Brain microvascular endothelial cell (primary cell): ENCODE data around the gene LRRC47.

Experiments used
- DNase-seq: peaks from one replicate; pipeline ENCODE4 v3.0.0-alpha.2; 2020
- H3K27ac ChIP-seq: fragments of 250-450 bp; sonication (Bioruptor Pico); 2 replicates; pipeline ENCODE4 v1.5.1; 2020; ENCODE audit warnings: mild to moderate bottlenecking, moderate library complexity
- H3K27me3 ChIP-seq: fragments of 250-450 bp; sonication (Bioruptor Pico); replicated peaks from 2 replicates; pipeline ENCODE4 v1.5.1; 2020; ENCODE audit warnings: mild to moderate bottlenecking
- H3K36me3 ChIP-seq: fragments of 250-450 bp; sonication (Bioruptor Pico); replicated peaks from 2 replicates; pipeline ENCODE4 v1.5.1; 2020; ENCODE audit warnings: mild to moderate bottlenecking
- H3K4me3 ChIP-seq: 2 replicates; pipeline ENCODE4 v1.5.1; 2011; ENCODE audit warnings: low read depth, mild to moderate bottlenecking, control low read depth, low read length, moderate library complexity
- in situ Hi-C: cut with HindIII; loops from 2 replicates; pipeline ENCODE4 v1.10.0; 2017; ENCODE audit warnings: low sequenced_read_pairs, low pct_ligation_motif_present
- TF ChIP-seq, protein P1 (sequence below): IDR thresholded peaks from 2 replicates; pipeline ENCODE4 v1.5.1; 2011; ENCODE audit warnings: low read depth, mild to moderate bottlenecking, moderate library complexity, low read length, control low read depth, inconsistent platforms; ENCODE audit errors: missing control alignments

The LRRC47 gene

DNA sequence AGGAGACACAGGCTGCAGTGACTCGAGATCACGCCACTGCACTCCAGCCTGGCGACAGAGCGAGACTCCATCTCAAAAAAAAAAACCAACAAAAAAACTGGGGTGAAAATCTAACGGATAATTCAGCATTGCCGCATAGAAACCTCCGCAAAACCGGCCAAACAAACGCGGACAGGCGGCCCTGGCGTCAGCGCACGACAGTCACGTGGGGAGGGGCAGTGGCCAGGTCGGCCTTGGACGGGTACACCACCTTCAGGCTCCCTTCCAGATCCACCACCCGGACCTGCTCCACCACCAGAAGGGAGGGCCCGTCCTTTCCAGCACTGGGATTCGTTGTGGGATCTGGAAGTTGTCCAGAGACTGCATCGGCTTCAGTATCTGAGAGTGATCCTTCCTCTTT lies 15.4 kb downstream of the LRRC47 start:
- TF ChIP-seq, protein P1, sequence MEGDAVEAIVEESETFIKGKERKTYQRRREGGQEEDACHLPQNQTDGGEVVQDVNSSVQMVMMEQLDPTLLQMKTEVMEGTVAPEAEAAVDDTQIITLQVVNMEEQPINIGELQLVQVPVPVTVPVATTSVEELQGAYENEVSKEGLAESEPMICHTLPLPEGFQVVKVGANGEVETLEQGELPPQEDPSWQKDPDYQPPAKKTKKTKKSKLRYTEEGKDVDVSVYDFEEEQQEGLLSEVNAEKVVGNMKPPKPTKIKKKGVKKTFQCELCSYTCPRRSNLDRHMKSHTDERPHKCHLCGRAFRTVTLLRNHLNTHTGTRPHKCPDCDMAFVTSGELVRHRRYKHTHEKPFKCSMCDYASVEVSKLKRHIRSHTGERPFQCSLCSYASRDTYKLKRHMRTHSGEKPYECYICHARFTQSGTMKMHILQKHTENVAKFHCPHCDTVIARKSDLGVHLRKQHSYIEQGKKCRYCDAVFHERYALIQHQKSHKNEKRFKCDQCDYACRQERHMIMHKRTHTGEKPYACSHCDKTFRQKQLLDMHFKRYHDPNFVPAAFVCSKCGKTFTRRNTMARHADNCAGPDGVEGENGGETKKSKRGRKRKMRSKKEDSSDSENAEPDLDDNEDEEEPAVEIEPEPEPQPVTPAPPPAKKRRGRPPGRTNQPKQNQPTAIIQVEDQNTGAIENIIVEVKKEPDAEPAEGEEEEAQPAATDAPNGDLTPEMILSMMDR = no peak
- in situ Hi-C loops = no loop called here
- Histone ChIP-seq H3K36me3 (peaks cover 51% of the 10 kb centered on the region), H3K27me3 (no peaks in the 10 kb centered on the region), H3K27ac (no peak overlapping the region), H3K4me3 (no peak overlapping the region)
- no peak for DNase-seq

DNA sequence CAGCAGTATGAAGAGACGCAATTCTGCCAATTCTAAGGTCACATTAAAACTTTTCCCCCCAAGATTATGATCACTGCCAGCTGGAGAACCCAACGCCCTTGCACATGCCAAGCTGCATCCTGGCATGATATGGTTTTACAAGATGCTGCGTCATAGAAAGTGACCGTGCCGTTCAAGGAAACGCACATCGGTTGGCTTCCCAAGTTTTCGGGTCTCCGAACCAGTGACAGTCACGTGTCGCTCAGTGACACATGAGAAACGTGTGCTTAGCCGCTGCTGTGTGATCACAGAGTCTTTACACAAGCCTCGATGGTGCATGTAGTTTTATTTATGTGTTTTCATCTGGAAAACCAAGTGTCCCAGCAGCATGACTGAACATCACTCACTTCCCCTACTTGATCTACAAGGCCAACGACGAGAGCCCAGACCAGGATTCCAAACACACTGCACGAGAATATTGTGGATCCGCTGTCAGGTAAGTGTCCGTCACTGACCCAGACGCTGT lies 16.3 kb downstream of the LRRC47 start:
- DNase-seq = no peak
- Histone ChIP-seq H3K4me3 (no peak overlapping the region), H3K36me3 (peaks cover 44% of the 10 kb centered on the region), H3K27me3 (no peaks in the 10 kb centered on the region), H3K27ac (no peak overlapping the region)
- TF ChIP-seq, protein P1 = no peak
- in situ Hi-C loops = no loop called here

DNA sequence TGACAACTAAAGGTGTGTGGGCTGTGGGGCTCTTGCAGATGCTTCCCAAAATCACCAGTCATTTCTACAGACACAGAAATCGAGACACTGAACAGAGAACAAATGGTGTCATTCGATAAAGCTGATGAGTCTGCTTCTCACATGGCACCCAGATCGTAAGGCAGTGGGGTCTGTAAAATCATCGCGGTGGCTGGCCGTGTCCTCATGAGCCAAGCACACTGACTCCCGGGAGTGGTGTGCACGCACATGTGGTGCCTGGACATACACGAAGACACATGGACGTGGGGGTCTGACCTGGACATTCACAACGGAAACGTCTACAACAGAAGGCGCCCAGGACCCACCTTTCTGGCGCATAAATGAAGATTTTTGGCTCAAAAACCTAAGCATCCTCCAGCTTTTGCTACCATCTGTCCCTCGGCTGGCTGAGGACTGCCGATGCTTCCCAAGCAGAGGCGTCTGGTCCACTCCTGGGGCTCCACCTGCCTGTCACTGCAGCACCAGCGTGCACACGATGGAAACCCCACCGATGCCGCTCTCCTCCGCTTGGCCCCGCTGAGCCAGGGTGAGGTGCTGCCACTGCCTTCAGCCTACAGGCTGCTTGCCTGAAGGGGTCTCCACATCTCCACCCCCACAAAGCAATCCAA lies 16.9 kb downstream of the LRRC47 start:
- H3K27ac ChIP-seq = no peak overlapping the region
- no peaks in the 10 kb centered on the region for H3K27me3 ChIP-seq
- TF ChIP-seq, protein P1 = no peak
- no peak for DNase-seq
- in situ Hi-C loops = no loop called here
- H3K4me3 ChIP-seq = no peak overlapping the region
- peaks cover 38% of the 10 kb centered on the region for H3K36me3 ChIP-seq

DNA sequence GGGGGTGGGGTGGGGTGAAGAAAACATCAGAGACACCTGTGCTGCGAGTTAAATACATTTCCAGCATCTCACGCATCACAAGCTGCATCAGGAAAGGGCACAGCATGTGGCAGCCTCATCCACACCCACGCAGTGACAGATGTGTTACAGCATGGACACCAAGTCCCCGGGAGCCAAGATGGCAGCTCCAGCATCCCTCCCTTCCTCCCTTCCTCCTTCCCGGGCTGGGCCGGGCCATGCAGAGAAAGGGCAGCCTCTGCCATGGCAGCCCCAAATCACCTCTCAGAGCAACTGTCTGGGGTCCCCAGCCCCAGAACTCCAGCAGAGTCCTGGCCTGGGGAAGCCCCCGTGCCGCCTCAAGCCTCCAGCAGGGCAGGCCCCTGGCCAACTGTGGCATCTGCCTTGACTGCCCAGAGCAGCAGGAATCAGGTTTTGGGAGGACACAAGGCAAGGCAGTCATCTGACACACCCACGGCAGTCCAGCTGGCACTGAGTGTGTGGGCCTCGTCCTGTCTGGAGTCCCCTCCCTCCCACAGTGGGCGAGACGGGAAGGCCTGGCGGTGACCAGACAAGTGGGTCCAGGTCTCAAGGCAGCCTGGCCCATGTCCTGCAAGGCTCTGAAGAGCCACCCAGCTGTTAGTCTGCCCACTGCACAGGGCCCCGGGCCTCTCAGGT lies 17.6 kb downstream of the LRRC47 start:
- no peak for DNase-seq
- TF ChIP-seq, protein P1 = no peak
- H3K4me3 ChIP-seq = no peak overlapping the region
- no peak overlapping the region for H3K27ac ChIP-seq
- in situ Hi-C loops = no loop called here
- peaks cover 35% of the 10 kb centered on the region for H3K36me3 ChIP-seq
- no peaks in the 10 kb centered on the region for H3K27me3 ChIP-seq

DNA sequence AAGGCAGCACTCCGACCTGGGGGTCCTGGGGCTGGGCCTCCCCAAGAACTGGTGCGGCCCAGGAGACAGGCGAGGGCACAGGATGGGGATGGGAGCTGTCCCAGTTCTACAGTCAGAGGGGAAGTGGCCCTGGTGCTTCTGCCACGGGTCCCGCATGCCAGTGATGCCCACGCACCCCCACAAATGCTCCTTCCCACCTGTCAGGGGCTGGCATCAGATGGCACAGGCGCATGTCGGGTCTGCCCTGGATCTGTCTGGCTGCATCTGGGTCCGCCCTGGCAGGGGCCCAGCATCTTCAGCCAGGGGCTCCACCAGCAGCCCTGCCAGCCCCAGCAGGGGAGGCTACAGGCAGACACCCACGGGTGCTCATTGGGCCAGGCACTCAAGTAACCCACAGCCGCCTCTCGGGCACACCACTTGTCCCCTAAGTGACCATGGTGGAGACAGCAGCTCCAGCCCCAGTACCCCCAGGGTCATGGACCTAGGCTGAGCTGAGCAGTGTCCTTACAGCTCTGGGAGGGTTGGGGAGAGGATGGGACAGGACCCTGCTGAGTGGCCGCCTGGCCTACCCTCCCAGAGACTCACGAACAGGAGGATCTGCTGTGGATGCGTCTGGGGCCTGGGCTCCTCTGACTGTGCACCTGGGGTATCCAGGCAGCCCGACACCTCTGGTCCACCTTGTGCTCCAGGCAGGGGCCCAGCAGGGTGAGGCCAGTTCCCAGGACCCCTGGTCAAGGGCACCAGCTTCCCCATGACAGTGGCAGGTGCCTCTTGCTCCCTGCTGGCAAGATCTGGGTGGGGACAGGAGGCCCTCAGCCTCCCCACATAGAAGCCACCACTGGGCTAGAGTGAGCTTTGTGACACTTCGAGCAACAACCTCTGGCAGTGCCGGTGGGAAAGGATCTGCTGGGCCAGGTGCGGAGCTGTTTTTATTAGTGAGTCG lies 18.4 kb downstream of the LRRC47 start:
- in situ Hi-C loops = no loop called here
- H3K36me3 ChIP-seq = peaks cover 32% of the 10 kb centered on the region
- no peak for DNase-seq
- no peak overlapping the region for H3K27ac ChIP-seq
- H3K27me3 ChIP-seq = no peaks in the 10 kb centered on the region
- no peak overlapping the region for H3K4me3 ChIP-seq
- TF ChIP-seq, protein P1 = no peak
